Thoracic aorta (tissue), 2 donors: ENCODE results near the gene FARP1. TPM values are rescaled to one million over a fixed set of nuclear protein-coding genes. Genes with fewer than 3 reads are reported as not detected.

Source experiments
- ATAC-seq: fragments of 150-250 bp; one replicate; pipeline ENCODE4 v1.8.0; 2017; ENCODE audit warnings: low read depth; ENCODE audit not compliant: insufficient number of reproducible peaks, low FRiP score
- DNase-seq: peaks from one replicate; pipeline ENCODE4 v3.0.0-alpha.2; 2020; ENCODE audit warnings: low spot score
- H3K27ac ChIP-seq, 2 donors: fragments of 200-600 bp; sonication (generic); 1 replicate in 1 of 2; 2 replicates in 1 of 2; pipeline ENCODE4 v1.5.1; 2016; ENCODE audit warnings: mild to moderate bottlenecking in 2 of 2, moderate library complexity in 2 of 2
- H3K27me3 ChIP-seq: fragments of 200-600 bp; sonication (generic); replicated peaks from 2 replicates; pipeline ENCODE4 v1.6.0; 2016; ENCODE audit warnings: mild to moderate bottlenecking; ENCODE audit not compliant: insufficient read depth
- H3K36me3 ChIP-seq: fragments of 200-600 bp; sonication (generic); one replicate; pipeline ENCODE4 v1.5.1; 2016
- H3K4me1 ChIP-seq, 2 donors: fragments of 200-600 bp; sonication (generic); 1 replicate in 1 of 2; 2 replicates in 1 of 2; pipeline versions ENCODE4 v1.5.1 to v1.6.0; 2016; ENCODE audit warnings: low read depth in 2 of 2, mild to moderate bottlenecking in 1 of 2; ENCODE audit not compliant: control insufficient read depth in 1 of 2
- H3K4me3 ChIP-seq: fragments of 200-600 bp; sonication (generic); 2 replicates; pipeline ENCODE4 v1.5.1; 2016; ENCODE audit warnings: mild to moderate bottlenecking
- H3K9me3 ChIP-seq: fragments of 200-600 bp; sonication (generic); 2 replicates; pipeline ENCODE4 v1.5.1; 2016
- total RNA-seq, 2 donors: library from RNA; depleted of rRNA; stranded (reverse); fragments of >200 nt; gene quantifications; one replicate each; pipeline versions ENCODE4 v1.1.0 to v1.2.3, GENCODE V29; 2016
- TF ChIP-seq, protein P1 (sequence below): fragments of 200-600 bp; sonication (generic); IDR thresholded peaks from one replicate; pipeline ENCODE4 v1.5.1; 2019; ENCODE audit warnings: antibody characterized with exemption

The FARP1 gene
- total RNA-seq, 2 donors from 2014 or later: 17.6 to 30.3 TPM

DNA sequence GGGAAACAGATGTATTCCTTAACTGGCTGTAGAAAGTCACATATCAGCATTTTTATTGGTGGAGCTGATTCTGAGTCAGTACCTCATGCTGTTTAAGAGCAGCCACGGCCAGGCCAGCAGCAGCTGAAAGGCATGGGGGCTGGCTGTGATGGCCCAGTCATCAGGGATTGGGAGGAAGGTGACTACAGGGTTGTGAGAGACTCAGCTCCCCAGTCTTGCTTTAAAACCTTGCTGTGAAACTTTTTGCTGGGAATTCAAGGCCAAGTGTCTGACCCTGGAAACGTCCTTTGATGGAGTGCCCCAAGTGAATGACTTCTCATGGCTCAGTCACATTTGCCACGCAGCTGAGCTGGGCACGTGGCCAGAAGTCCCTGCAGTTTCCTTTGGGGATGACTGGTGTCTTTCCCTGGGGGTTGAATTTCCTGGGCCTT, 73.3 kb downstream of the FARP1 start:
- Histone ChIP-seq H3K27me3 (no peaks in the 10 kb centered on the region), H3K9me3 (no peaks in the 10 kb centered on the region), H3K4me3 (no peak overlapping the region), H3K27ac (no peak overlapping the region), H3K36me3 (no peaks in the 10 kb centered on the region), H3K4me1 (peaks cover 10 to 31% of the 10 kb centered on the region in 2 donors)
- ATAC-seq (no peak), DNase-seq (no peak)
- TF ChIP-seq, protein P1, sequence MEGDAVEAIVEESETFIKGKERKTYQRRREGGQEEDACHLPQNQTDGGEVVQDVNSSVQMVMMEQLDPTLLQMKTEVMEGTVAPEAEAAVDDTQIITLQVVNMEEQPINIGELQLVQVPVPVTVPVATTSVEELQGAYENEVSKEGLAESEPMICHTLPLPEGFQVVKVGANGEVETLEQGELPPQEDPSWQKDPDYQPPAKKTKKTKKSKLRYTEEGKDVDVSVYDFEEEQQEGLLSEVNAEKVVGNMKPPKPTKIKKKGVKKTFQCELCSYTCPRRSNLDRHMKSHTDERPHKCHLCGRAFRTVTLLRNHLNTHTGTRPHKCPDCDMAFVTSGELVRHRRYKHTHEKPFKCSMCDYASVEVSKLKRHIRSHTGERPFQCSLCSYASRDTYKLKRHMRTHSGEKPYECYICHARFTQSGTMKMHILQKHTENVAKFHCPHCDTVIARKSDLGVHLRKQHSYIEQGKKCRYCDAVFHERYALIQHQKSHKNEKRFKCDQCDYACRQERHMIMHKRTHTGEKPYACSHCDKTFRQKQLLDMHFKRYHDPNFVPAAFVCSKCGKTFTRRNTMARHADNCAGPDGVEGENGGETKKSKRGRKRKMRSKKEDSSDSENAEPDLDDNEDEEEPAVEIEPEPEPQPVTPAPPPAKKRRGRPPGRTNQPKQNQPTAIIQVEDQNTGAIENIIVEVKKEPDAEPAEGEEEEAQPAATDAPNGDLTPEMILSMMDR: no peak

DNA sequence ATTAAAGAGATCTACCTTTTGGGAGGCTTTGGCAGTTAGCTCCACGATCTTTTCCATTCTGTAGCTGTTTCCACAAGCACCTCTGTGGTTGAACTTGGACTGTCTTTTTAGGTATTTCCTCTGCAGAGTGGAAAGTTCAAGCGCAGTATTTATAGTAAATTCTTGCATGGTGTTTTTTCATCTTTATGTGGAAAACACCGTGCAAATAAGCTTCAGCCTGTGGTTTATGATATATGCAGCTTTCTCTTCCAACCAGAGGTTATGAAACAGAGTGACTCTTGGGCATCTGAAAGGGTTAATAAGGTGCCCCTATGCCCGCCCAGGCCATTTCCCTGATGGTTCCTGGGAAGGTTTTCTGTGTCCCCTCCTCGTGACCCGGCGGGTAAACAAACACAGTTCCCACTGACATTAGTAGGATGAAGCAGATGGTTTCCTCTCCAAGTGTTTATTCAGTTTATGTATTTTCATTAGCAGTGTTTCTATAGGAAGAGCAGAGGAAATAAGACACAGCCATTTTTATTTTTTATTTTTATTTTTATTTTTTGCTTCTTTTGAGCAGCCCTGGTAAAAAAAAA, 73.9 kb downstream of the FARP1 start:
- ATAC-seq: no peak
- TF ChIP-seq, protein P1: no peak
- Histone ChIP-seq H3K4me3 (no peak overlapping the region), H3K9me3 (no peaks in the 10 kb centered on the region), H3K4me1 (peaks cover 15 to 37% of the 10 kb centered on the region in 2 donors), H3K27me3 (no peaks in the 10 kb centered on the region), H3K36me3 (no peaks in the 10 kb centered on the region), H3K27ac (no peak overlapping the region)
- DNase-seq: no peak

DNA sequence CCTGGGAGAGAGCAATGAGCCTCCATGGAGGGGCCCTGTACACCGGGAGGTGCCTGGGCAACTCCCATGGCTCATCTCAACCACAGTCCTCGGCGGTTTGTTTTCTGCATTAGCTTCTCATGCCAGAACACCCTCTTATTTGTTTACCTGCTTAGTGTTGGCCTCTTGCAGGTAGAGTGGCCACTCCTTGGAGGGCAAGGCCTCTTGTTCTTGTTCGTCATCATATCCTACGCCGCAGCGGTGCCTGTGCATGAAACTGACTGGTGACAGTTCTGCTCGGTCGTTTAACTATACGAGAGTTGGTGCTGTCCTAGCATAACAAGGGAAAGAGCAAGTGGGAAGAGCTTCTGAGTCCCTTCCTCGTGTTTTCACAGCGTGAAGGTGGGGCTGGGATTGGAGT, 74.7 kb downstream of the FARP1 start:
- Histone ChIP-seq H3K27me3 (no peaks in the 10 kb centered on the region), H3K27ac (no peak overlapping the region), H3K9me3 (no peaks in the 10 kb centered on the region), H3K4me3 (no peak overlapping the region), H3K36me3 (no peaks in the 10 kb centered on the region), H3K4me1 (peaks cover 16 to 44% of the 10 kb centered on the region in 2 donors)
- TF ChIP-seq, protein P1: no peak
- no peak for DNase-seq
- ATAC-seq: no peak

DNA sequence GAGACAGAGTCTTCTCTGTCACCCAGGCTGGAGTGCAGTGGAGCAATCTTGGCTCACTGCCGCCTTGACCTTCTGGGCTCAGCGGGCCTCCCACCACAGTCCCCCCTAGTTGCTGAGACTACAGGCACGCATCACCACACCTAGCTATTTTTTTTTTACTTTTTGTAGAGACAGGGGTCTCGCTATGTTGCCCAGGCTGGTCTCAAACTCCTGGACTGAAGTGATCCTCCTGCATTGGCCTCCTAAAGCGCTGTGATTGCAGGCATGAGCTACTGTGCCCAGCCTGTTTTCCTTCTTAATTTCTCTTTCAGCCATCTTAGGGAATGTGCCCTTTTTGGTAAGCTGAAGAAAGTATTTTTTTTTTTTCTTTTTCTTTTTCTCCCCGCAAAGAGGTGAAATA, 76.8 kb downstream of the FARP1 start:
- H3K4me1 ChIP-seq: peaks cover 16 to 44% of the 10 kb centered on the region in 2 donors
- no peak for ATAC-seq

DNA sequence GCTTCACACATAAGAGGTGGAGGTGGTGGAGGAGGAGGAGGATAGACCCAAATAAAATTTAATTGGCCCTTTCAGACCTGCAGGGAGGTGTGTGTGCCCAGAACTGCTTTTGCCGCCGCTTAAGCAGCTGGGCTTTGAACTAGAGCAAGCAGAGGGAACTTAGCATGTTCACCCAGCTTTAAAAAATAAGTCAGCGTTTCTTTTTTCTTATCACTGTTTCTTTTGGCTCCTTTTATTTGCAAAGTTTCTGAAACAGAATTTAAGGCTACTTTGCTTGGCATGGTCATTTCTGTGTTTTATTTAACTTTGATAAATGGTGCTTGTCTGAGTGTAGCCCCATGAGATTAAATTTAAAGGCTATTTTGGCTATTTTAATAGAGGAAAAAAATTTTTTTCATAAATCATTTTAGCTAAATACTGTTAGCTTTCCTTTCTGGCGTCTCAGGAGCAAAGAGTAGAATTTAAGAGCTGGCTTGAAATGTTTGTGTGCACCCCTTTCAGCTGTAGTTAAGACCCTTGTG, 77.4 kb downstream of the FARP1 start:
- no peak for ATAC-seq

More for the DNA sequence above, 76.8 kb downstream of the FARP1 start:
- H3K36me3 ChIP-seq: no peaks in the 10 kb centered on the region
- no peak overlapping the region for H3K27ac ChIP-seq
- TF ChIP-seq, protein P1: no peak
- no peak for DNase-seq
- no peaks in the 10 kb centered on the region for H3K27me3 ChIP-seq
- no peaks in the 10 kb centered on the region for H3K9me3 ChIP-seq
- peak overlapping the region; percentile 28 for H3K4me3 ChIP-seq

More for the DNA sequence above, 77.4 kb downstream of the FARP1 start:
- Histone ChIP-seq H3K4me1 (peaks cover 16 to 44% of the 10 kb centered on the region in 2 donors), H3K9me3 (no peaks in the 10 kb centered on the region), H3K4me3 (peak overlapping the region; percentile 28), H3K36me3 (no peaks in the 10 kb centered on the region), H3K27me3 (no peaks in the 10 kb centered on the region), H3K27ac (no peak overlapping the region)
- no peak for DNase-seq
- TF ChIP-seq, protein P1: no peak
